ENCODE results near the gene GGT1.
A peak's percentile ranks its signal among the peaks of the same experiment; 100 is the strongest.
"Not testable (repeated sequence)": the region's sequence is repeated elsewhere in the genome, so short reads cannot be mapped to it uniquely, and the experiment has no call there.

The GGT1 gene

DNA sequence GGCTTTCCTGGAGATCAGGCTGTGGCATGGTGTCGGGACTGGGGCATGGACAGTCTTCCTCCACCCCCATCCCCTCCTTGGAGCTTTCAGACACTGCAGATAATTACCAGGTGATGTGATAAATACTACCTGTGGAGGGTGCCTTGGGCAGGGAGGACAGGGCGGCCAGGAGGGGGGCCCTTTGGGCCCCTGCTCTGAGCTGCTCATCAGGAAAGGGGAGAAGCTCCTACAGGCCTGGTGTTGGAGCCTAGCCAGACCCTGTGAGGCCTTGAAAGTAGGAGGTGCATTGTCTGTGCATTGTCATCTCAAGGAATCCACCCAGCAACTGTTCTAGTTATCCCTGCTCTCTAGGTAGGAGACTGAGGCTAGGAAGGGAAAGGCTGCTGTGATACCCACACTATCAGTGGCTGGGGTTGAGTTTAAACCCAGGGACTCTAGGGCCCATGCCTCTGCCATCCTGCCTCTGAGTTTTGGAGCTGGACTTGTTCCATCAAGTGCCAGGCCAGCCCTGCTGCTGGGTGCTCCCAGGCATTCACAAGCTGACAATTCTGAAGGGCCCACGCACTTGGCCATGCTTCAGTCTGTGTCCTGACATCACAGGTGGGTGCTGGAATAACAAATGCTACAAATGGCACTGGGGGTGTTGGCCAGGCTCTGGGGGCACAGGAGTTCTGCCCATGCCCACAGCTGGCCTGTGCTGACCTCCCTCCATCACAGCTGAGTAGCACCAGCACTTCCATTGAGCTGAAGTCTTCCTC is 2.9 kb upstream of the GGT1 start:
- DNase-seq (ENCODE audit: low spot score) = peak; percentile 12

DNA sequence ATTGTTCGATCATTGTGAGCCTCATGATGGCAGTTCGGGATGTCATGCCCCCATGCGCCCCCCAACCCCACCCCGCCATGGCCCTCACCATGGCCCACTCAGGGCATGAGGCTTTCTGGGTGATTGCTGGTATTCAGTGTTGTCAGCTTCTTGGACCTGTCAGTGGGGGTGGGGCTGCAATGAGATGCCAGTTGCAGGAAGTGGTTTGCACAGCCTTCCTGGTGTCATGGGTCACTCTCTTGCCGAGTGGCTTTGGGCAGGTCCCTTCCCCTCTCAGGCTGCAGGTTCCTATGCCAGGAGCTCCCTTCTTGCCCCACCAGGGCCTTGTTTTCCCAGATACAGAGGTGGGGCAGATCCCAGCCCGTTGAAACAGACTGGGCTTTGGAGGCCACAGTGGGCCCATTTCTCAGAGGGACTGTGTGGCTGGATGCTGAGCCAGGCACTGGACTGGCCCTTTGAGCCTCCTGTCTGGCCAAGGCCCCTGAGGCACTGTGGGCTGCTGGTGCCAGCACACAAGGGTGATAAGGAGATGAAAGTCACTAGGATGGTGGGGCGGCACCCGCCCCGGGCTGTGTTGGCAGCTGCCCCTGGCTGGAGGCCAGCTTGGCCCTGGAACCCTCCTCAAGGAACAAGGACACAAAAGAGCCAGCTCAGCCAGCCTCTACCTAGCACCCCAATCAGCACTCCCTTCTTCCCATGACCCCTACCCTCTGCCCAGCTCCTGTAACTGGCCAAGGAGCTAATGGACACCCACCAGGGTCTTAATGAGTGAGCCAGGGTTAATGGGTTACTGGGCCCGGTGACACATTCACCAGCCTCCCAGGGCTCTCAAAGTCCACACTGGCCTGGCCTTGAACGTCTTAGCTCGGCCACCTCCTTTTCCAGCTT is 1.5 kb upstream of the GGT1 start:
- peak; percentile 94 for DNase-seq (ENCODE audit: low spot score)

DNA sequence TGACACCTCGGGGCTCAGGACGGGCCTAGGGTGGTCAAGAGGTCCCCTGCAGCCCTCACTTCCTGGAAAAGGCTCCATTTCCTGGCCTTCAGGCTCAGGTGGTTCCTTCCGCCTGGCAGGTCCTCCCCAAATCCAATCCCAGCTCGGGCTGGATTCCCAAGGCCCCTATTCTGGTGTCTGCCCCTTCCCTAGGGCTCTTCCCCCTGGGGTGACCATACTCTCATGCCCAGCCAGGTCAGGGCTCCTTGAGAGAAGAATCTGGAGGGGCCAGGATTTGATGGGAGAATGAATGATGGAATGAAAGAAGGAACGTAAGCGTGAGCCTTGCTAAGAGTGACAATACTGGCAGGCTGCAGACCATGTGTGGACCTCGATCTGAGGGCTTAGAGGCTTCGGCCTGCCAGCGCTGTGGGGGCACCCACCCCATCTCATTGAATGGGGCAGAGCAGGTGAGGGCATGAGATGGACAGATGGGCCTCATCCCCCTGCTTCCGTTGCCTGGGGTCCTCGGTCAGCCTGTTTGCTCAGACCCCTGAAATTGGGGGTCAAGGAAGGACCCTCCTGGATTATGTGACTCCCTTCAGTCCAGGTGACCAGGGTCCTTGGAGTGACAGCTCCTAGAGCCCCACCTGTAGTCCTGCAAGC is 766 bp upstream of the GGT1 start:
- not testable (repeated sequence) for DNase-seq (ENCODE audit: low spot score)

DNA sequence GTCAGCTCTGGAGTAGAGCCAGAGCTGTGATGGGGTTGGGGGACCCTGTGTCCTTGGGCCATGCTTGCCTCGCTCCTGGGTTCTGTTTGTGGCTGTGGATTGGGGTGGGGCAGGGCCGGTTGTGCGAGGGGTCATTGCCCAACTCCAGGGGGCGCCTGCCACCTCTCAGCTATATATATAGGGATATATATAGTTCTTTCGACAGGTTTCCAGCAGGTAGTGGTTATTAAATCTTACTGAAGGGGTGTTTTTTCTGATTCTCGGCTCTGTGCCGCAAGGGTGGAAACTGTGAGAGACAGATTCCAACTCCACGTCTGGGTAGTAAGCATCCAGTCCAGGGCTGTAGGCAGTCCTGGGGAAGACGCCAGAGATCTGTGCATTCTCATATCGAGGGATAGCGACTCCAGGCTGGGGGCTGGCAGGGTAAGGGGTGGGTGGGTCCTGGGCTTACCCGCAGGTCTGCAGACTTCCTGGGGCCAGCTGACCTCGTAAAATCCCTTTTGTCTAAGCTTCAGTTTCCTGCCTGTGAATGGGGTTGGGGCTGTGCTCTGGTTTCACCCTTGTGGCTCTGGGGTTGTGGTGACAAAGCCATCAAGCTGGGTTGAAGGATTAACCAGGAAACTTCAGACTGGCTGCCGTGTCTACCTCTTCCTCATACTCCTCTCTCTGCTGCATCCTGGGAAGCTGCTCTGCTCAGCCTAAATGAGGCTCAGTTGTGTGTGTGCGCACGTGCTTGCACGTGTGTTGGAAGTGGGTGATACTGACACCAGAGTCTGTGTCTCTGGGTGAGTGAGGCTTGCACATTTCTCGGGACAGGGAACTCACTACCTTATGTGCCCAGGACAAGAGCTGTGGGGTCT is 1.0 kb downstream of the GGT1 start:
- DNase-seq (ENCODE audit: low spot score) = peak; percentile 45

DNA sequence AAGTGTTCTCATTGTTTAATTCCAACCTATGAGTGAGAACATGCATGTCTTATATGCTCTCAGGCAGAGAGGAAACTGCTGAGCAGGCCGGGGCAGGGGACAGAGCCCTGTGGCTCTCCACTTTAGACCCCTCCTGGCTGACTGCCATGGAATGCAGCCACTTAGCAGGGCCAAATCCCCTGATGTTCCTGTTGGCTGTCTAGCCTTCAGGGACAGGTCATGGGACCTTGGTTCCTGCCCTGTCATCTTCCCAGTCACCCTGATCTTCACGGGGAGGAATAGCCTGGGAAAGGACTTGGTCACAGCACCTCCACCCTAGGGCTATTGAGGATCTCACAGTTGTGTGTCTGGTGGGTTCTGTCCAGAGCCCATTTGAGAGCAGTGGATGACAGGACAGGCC is 3.3 kb downstream of the GGT1 start:
- peak; percentile 34 for DNase-seq (ENCODE audit: low spot score)

DNA sequence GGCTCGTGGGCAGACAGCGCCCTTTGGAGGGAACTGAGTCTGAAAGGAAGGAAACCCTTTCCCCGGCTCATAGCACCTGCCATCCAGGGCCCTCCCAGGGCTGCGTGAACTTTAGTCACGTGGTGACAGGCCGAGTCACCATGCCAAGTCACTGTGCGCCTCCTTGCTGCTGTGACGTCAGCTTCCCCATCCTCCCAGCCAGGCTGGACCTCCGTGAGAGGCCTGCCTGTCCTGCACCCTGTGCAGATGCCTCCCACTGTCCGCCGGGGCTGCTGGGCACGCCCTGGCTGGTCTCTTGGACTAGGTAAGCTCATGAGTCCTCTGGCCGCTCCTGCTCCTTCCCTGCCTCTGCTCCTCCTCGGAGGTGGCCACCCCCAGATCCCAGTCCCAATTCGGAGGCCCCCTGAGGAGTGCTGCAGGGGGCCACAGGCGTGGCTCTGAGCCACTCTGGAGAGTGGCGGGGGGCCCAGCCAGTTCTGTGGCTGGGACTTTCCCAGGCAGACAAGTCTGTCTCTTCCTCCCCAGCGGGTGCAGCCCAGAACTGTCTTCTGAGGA is 4.5 kb downstream of the GGT1 start:
- peak; percentile 91 for DNase-seq (ENCODE audit: low spot score)

DNA sequence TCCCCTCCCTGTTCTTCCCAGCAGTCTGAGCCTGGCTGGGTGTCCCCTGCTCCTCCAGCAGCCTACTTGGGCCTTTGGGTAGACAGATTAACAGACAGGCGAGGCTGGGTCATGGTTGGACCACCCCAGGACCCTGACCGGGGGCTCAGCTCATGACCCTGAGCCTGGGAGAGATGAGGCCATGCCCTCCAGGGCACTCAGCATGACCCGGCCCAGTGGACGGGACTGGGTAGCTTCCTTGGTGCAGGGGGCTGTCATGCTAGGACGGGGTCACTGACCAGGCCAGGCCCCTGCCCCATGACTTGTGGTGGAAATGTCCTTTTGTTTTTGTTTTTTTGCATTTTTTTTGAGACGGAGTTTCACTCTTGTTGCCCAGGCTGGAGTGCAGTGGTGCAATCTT is 5.3 kb downstream of the GGT1 start:
- DNase-seq (ENCODE audit: low spot score) = not testable (repeated sequence)

DNA sequence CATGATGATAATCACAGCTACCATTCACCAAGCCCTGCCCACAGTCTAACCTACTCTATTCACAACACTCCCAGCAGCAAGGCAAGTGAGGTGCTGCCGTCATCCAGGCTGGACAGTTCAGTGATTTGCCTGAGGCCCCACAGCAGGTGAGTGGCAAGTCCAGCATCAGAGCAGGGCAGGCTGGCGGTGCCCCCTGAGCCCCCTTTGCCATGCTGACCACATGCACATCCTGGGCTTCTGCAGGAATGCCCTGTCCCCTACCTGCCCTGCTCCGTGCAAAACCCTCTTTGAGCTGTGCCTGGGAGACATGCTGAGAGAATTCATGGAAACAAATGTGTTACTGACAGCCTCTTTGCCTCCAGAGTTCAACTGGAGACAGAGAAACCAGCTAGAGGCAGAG is 6.9 kb downstream of the GGT1 start:
- not testable (repeated sequence) for DNase-seq (ENCODE audit: low spot score)

DNA sequence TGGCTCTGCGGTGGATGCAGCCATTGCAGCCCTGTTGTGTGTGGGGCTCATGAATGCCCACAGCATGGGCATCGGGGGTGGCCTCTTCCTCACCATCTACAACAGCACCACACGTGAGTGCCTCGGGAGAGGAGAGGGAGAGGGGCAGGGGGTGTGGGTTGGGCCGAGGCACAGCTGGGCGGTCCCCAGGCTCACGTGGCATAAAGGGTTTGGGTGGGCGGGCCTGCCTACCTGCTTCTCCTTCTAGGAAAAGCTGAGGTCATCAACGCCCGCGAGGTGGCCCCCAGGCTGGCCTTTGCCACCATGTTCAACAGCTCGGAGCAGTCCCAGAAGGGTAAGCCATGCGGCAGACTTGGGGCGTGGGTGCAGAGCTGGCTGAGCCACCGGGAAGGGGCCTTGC is 11.8 kb downstream of the GGT1 start:
- not testable (repeated sequence) for DNase-seq (ENCODE audit: low spot score)

DNA sequence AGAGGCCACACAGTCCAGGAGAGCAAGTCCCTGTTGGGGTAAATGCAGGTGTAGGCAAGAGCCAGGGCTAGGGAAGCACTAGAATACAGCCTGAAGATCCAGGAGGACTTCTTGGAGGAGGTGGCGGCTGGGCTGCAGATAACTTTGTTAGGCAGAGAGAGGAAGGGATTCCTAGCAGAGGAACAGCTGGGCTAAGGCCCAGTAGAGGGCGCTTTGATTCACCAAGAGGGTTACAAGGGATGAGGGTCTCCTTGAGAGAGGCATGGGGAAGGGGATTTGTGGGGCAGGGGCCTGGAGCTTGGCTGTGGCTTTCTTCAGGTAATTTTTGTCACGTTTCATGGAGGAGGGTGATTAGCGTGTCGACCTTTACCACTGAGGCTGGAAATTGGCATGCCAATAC is 18.3 kb downstream of the GGT1 start:
- DNase-seq (ENCODE audit: low spot score) = not testable (repeated sequence)

DNA sequence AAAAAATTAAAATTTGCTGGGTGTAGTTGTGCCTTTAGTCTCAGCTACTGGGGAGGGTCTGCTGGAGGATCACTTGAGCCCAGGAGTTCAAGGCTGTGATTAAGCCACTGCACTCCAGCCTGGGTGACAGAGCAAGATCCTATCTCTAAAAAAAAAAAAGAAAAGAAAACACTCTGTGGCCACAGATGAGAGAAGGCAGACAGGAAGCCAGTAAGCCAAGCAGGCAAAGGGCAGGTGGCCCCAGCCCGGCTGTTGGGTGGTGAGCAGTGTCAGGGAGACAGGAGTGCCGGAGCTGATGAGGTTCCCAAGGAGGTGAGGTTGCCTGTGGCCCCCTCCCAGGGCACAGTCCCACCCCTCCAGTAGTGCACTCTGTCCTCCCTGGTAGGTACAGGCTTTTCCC is 19.6 kb downstream of the GGT1 start:
- DNase-seq (ENCODE audit: low spot score) = not testable (repeated sequence)

DNA sequence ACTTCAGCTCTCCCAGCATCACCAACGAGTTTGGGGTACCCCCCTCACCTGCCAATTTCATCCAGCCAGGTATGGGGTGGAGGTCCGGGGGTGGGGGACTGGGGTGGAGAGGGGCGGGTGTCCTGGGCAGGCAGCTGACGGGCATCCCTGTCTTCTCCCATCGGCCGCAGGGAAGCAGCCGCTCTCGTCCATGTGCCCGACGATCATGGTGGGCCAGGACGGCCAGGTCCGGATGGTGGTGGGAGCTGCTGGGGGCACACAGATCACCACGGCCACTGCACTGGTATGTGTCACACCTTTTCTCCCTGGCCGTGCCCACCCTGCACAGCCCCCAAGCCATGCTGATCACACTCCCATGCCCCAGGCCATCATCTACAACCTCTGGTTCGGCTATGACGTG is 24.9 kb downstream of the GGT1 start:
- not testable (repeated sequence) for DNase-seq (ENCODE audit: low spot score)

DNA sequence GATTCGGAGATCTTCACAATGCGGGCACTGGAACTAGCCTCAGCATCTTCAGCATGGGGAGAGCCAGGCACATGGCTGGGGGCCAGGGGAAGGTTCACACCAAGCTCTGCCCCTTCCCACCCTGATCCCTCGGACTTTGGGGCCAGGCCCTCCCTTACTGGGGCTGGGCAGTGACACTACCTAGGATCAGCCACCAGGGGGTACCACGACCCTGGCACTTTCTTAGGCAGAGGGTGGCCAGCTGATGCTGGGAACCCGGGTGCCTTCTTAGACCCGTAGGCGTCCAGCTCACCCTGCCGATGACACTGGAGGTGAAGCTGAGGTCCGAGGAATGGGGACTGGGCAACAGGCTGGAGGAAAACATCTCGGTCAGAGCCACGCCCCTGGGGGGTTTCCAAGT is 26.1 kb downstream of the GGT1 start:
- peak; percentile 18 for DNase-seq (ENCODE audit: low spot score)

DNA sequence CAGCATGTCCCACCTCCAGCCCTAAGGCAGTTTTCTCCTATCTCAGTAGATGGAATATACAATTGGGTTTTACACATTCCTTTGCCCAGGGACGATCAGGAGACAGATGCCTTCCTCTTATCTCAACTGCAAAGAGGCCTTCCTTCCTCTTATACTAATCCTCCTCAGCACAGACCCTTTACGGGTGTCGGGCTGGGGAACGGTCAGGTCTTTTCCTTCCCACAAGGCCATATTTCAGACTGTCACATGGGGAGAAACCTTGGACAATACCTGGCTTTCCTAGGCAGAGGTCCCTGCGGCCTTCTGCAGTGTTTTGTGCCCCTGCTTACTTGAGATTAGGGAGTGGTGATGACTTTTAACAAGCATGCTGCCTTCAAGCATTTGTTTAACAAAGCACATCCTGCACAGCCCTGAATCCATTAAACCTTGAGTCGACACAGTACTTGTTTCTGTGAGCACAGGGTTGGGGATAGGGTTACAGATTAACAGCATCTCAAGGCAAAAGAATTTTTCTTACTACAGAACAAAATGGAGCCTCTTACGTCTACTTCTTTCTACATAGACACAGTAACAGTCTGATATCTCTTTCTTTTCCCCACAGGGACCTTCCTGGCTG is 27.9 kb downstream of the GGT1 start:
- DNase-seq (ENCODE audit: low spot score) = not testable (repeated sequence)

DNA sequence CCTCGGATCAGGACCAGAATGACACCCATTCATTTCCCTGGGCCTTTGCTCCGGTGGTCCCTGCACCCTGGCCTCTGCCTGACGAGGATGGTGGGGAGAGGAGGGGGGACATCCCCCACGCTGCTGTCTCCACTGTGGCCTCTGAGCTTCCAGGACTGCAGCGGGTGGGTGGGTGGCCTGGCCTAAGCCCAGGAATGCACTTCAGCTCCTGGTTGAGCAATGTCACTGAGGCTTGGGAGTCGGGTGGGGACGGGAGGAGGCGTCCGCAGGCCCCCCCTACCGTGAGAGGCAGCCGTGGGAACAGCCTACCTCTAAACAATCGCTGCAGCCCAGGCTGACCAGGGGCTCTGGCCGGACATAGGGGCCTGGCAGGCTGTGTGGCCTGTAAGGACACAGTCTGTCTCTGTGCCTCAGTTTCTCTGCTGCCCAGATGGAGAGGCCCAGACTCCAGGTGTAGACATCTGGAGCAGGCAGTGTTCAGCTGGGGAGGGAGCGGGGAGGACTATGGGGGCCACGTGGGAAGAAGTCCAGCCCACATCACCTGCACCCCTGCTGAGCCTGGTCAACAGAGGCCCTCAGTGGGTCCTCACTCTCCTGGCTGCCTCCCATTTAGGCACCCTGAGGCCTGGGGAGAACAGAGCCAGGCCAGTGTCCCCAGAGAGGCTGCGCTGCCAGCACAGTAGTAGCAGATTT is 28.6 kb downstream of the GGT1 start:
- DNase-seq (ENCODE audit: low spot score) = not testable (repeated sequence)

DNA sequence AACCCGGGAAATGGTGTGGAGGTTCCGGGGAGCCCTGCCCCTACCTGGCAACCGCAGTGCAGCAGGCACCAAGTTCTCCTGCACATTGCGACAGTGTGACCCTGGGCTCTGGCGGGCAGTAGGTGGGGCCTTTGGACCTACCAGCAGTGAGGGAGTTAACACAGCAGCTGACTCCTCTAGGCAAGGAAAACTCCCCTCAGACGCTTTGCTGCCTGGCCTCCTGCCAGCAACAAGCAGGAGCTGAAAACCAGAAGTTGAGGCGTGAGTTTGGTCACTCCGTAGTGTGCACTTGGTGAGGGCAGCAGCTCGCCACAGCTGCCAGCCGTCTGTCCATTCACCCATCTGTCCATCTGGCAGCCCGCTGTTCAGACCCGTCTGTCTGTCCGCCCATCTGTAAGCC is 29.6 kb downstream of the GGT1 start:
- DNase-seq (ENCODE audit: low spot score) = not testable (repeated sequence)

DNA sequence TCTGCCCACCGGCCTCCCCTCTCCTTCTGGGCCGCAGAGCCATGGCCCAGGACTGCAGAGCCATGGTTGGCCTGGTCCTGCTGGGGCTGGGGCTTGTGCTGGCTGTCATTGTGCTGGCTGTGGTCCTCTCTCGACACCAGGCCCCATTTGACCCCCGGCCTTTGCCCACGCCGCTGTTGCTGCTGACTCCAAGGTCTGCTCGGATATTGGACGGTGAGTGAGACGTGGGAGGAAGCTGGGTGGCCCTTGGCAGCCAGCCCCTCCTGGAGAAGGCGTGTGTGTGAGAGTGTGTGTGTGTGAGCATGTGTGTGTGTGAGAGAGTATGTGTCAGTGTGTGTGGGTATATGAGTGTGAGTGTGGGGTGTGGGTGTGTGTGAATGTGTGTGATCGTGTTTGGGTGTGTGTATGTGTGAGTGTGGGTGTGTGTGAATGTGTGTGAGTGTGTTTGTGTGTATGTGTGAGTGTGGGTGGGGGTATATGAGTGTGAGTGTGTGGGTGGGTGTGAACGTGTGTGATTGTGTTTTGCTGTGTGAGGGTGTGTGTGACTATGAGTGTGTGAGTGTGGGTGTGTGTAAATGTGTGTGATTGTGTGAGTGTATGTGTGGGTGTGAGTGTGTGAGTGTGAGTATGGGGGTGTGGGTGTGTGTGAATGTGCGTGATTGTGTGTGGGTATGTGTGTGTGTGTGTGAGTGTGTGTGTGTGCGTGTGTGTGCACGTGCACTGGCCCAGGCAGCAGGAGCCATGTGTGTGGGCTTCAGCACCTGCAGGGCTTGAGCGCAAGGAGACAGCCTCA is 30.4 kb downstream of the GGT1 start:
- DNase-seq (ENCODE audit: low spot score) = not testable (repeated sequence)

DNA sequence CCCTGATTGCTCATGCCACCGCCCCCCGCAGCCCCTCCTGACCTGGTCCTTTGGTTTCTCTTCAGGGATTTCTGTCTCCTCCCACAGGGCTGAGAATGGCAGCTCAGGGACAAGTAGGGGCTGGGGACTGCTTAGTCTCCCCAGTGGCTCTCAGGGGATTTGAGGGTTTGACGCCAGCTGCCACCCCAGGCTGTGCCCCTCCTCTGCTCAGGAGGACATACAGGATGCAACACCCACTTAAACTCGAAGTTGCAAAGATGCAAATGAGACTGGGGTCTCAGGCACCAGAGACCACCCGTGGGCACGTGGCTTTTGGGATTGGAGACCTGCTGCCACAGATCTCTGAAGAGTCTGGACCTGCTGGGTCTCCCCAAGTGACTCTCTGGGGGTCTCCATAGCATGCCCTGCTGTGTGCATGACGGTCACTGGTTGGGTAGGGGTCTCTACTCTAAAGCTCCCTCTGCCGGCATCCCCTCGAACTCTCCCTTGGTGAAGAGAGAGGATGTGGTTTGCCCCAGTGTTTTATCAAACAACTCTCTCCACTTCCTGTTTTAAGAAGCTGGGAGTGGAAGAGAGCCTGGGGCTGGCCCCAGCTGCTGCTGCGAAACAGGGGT is 31.9 kb downstream of the GGT1 start:
- DNase-seq (ENCODE audit: low spot score) = not testable (repeated sequence)

DNA sequence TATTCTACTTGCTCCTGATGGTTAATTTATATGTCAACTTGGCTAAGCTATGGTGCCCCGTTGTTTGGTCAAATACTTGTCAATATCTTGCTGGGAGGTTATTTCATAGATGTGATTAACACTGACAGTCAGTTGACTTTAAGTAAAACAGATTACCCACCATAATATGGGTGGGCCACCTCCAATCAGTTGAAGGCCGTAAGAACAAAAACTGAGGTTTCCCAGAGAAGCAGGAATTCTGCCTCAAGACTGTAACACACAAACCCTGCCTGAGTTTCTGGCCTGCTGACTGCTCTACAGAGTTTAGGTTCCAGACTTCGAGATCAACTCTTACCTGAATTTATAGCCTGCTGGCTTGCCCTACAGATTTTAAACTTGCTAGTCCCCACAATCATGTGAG is 33.5 kb downstream of the GGT1 start:
- DNase-seq (ENCODE audit: low spot score) = not testable (repeated sequence)
